Subcutaneous abdominal adipose tissue (tissue), 5 donors: Measurements from ENCODE around the gene MAGI1.
"Not testable (repeated sequence)": the region's sequence is repeated elsewhere in the genome, so short reads cannot be mapped to it uniquely, and the experiment has no call there.

Source experiments
- H3K27ac ChIP-seq: one replicate; pipeline ENCODE4 v1.7.0; 2013; ENCODE audit warnings: low read depth, mild to moderate bottlenecking, inconsistent platforms, low read length, moderate library complexity
- H3K27me3 ChIP-seq, 5 donors: one replicate each; pipeline ENCODE4 v1.7.0; 2013; ENCODE audit warnings: low read length in 5 of 5, inconsistent platforms in 1 of 5; ENCODE audit not compliant: control insufficient read depth in 5 of 5, insufficient read depth in 4 of 5
- H3K36me3 ChIP-seq, 5 donors: one replicate each; pipeline ENCODE4 v1.7.0; 2013; ENCODE audit warnings: low read length in 5 of 5; ENCODE audit not compliant: control insufficient read depth in 5 of 5, insufficient read depth in 5 of 5
- H3K4me1 ChIP-seq, 5 donors: one replicate each; pipeline ENCODE4 v1.7.0; 2013; ENCODE audit warnings: low read length in 5 of 5, mild to moderate bottlenecking in 3 of 5, moderate library complexity in 1 of 5; ENCODE audit not compliant: control insufficient read depth in 5 of 5, insufficient read depth in 5 of 5
- H3K4me3 ChIP-seq, 5 donors: one replicate each; pipeline ENCODE4 v1.7.0; 2013; ENCODE audit warnings: low read length in 5 of 5, low read depth in 1 of 5
- H3K9ac ChIP-seq, 5 donors: one replicate each; pipeline ENCODE4 v1.7.0; 2013; ENCODE audit warnings: low read length in 5 of 5, mild to moderate bottlenecking in 4 of 5, moderate library complexity in 3 of 5
- H3K9me3 ChIP-seq, 5 donors: one replicate each; pipeline ENCODE4 v1.7.0; 2013; ENCODE audit warnings: low read length in 5 of 5; ENCODE audit not compliant: control insufficient read depth in 5 of 5
- donor health status: healthy.
- donor health status: healthy.
- donor health status: healthy.
- donor health status: healthy.
- donor health status: healthy.

The MAGI1 gene

GRCh38 chr3:65891477-65891876 lies 147.2 kb downstream of the MAGI1 start:
- not testable (repeated sequence) for H3K4me3 ChIP-seq, H3K36me3 ChIP-seq, H3K9ac ChIP-seq, H3K27ac ChIP-seq, H3K27me3 ChIP-seq, H3K9me3 ChIP-seq
- H3K4me1 ChIP-seq = peaks cover 2 to 16% (median 9%) of the 10 kb centered on the region in 5 donors

GRCh38 chr3:65890328-65890727 lies 148.4 kb downstream of the MAGI1 start:
- Histone ChIP-seq H3K27me3 (no peaks in the 10 kb centered on the region), H3K9ac (no peak overlapping the region), H3K9me3 (no peaks in the 10 kb centered on the region), H3K36me3 (no peaks in the 10 kb centered on the region), H3K27ac (no peak overlapping the region), H3K4me3 (no peak overlapping the region), H3K4me1 (peaks cover 2 to 16% (median 9%) of the 10 kb centered on the region in 5 donors)

- Histone ChIP-seq H3K36me3 (no peaks in the 10 kb centered on the region), H3K9ac (no peak overlapping the region), H3K27ac (no peak overlapping the region), H3K4me3 (no peak overlapping the region), H3K9me3 (no peaks in the 10 kb centered on the region), H3K27me3 (no peaks in the 10 kb centered on the region), H3K4me1 (peaks cover 2 to 13% (median 7%) of the 10 kb centered on the region in 5 donors)
Observed at GRCh38 chr3:65889707-65890099, 149.0 kb downstream of the MAGI1 start.

GRCh38 chr3:65888980-65889706 lies 149.6 kb downstream of the MAGI1 start:
- H3K36me3 ChIP-seq = no peaks in the 10 kb centered on the region
- H3K27me3 ChIP-seq = no peaks in the 10 kb centered on the region
- no peak overlapping the region for H3K9ac ChIP-seq
- H3K27ac ChIP-seq = no peak overlapping the region
- H3K9me3 ChIP-seq = no peaks in the 10 kb centered on the region
- no peak overlapping the region for H3K4me3 ChIP-seq
- H3K4me1 ChIP-seq = peaks cover 2 to 13% (median 7%) of the 10 kb centered on the region in 5 donors

- H3K4me3 ChIP-seq = no peak overlapping the region
- H3K4me1 ChIP-seq = peaks cover 2 to 17% (median 7%) of the 10 kb centered on the region in 5 donors
- H3K36me3 ChIP-seq = no peaks in the 10 kb centered on the region
- H3K9me3 ChIP-seq = no peaks in the 10 kb centered on the region
- no peak overlapping the region for H3K27ac ChIP-seq
- H3K9ac ChIP-seq = no peak overlapping the region
- no peaks in the 10 kb centered on the region for H3K27me3 ChIP-seq
Observed at GRCh38 chr3:65888196-65888595, 150.5 kb downstream of the MAGI1 start.

- H3K27me3 ChIP-seq = no peaks in the 10 kb centered on the region
- no peak overlapping the region for H3K4me3 ChIP-seq
- no peaks in the 10 kb centered on the region for H3K9me3 ChIP-seq
- no peak overlapping the region for H3K27ac ChIP-seq
- no peak overlapping the region for H3K9ac ChIP-seq
- no peaks in the 10 kb centered on the region for H3K36me3 ChIP-seq
- H3K4me1 ChIP-seq = peaks cover 2 to 23% (median 11%) of the 10 kb centered on the region in 5 donors
Observed at GRCh38 chr3:65886391-65886790, 152.3 kb downstream of the MAGI1 start.

- Histone ChIP-seq H3K4me1 (peaks cover 0 to 16% (median 5%) of the 10 kb centered on the region in 5 donors), H3K27ac (no peak overlapping the region), H3K4me3 (no peak overlapping the region), H3K27me3 (no peaks in the 10 kb centered on the region), H3K36me3 (no peaks in the 10 kb centered on the region), H3K9me3 (no peaks in the 10 kb centered on the region), H3K9ac (no peak overlapping the region)
Observed at GRCh38 chr3:65884071-65884470, 154.6 kb downstream of the MAGI1 start.

- H3K4me3 ChIP-seq = no peak overlapping the region
- no peaks in the 10 kb centered on the region for H3K27me3 ChIP-seq
- no peaks in the 10 kb centered on the region for H3K9me3 ChIP-seq
- H3K4me1 ChIP-seq = peaks cover 0 to 12% (median 3%) of the 10 kb centered on the region in 5 donors
- no peaks in the 10 kb centered on the region for H3K36me3 ChIP-seq
- no peak overlapping the region for H3K27ac ChIP-seq
- no peak overlapping the region for H3K9ac ChIP-seq
Observed at GRCh38 chr3:65883613-65884012, 155.1 kb downstream of the MAGI1 start.

GRCh38 chr3:65880350-65880749 lies 158.4 kb downstream of the MAGI1 start:
- H3K27ac ChIP-seq = no peak overlapping the region
- H3K4me1 ChIP-seq = peaks cover 0 to 13% (median 3%) of the 10 kb centered on the region in 5 donors

GRCh38 chr3:65879372-65879771 lies 159.3 kb downstream of the MAGI1 start:
- Histone ChIP-seq H3K36me3 (no peaks in the 10 kb centered on the region), H3K27ac (no peak overlapping the region)

More at GRCh38 chr3:65880350-65880749, 158.4 kb downstream of the MAGI1 start:
- H3K4me3 ChIP-seq = no peak overlapping the region
- H3K9me3 ChIP-seq = no peaks in the 10 kb centered on the region
- no peaks in the 10 kb centered on the region for H3K27me3 ChIP-seq
- H3K36me3 ChIP-seq = no peaks in the 10 kb centered on the region
- no peak overlapping the region for H3K9ac ChIP-seq

More at GRCh38 chr3:65879372-65879771, 159.3 kb downstream of the MAGI1 start:
- no peaks in the 10 kb centered on the region for H3K9me3 ChIP-seq
- no peak overlapping the region for H3K4me3 ChIP-seq
- no peak overlapping the region for H3K9ac ChIP-seq
- no peaks in the 10 kb centered on the region for H3K27me3 ChIP-seq
- H3K4me1 ChIP-seq = peaks cover 0 to 14% (median 3%) of the 10 kb centered on the region in 5 donors
